ENCODE measurements around the gene RPUSD1.

GRCh38 chr16:803754-804080, 15.5 kb upstream of the RPUSD1 start:
- no peak for TF ChIP-seq GATA2 (IDR thresholded peaks at IDR 0.05; ENCODE audit: low read depth, low read length)
- TF ChIP-seq GATA3 (IDR thresholded peaks at IDR 0.05; ENCODE audit: low read depth, low read length), result no peak
